GM10248 (cell line): ENCODE results near the gene CD101.

Experiments
- CTCF ChIA-PET: fragments of 300-600 bp; sonication (Branson Sonifier 250); formaldehyde crosslinking; extraction: SDS; loops from one replicate; lab custom pipeline; 2021; ENCODE audit warnings: antibody characterized with exemption; lab: Yijun Ruan, JAX
- POLR2A ChIA-PET: fragments of 350-650 bp; sonication (Branson Sonifier 250); formaldehyde crosslinking; extraction: SDS; loops from one replicate; lab custom pipeline; 2020; ENCODE audit warnings: antibody characterized with exemption; lab: Yijun Ruan, JAX
- DNase-seq: peaks from one replicate; pipeline ENCODE4 v3.0.0; 2012; ENCODE audit errors: extremely low spot score
- CTCF ChIP-seq: IDR thresholded peaks from 2 replicates; pipeline ENCODE4 v1.5.1; 2012; ENCODE audit warnings: mild to moderate bottlenecking, low read depth; ENCODE audit errors: extremely low read depth, missing control alignments, control extremely low read depth

Gene CD101

GRCh38 chr1:117015724-117016123 lies 14.2 kb downstream of the CD101 start:
- ChIA-PET CTCF (interaction anchor here (1.4 kb wide), 1 partner anchor 12 kb away, joined by 3 read pairs; no protein-coding TSS in a partner anchor), POLR2A (no interaction called here)
- DNase-seq, result no peak
- TF ChIP-seq CTCF, result no peak

- ChIA-PET POLR2A (no interaction called here), CTCF (interaction anchor here (0.8 to 1.4 kb wide), 2 partner anchors 82 to 442 kb away, joined by 3 read pairs; no protein-coding TSS in a partner anchor)
- DNase-seq, result no peak
- no peak for TF ChIP-seq CTCF
These were observed 15.5 kb downstream of the CD101 start for GRCh38 chr1:117017062-117017461.

GRCh38 chr1:117017648-117018047 lies 16.1 kb downstream of the CD101 start:
- CTCF ChIA-PET, result interaction anchor here (0.8 to 1.4 kb wide), 2 partner anchors 83 to 443 kb away, joined by 3 read pairs; no protein-coding TSS in a partner anchor
- TF ChIP-seq CTCF, result no peak
- POLR2A ChIA-PET, result no interaction called here
- peak; percentile 24 for DNase-seq

- no peak for DNase-seq
- POLR2A ChIA-PET, result no interaction called here
- CTCF ChIA-PET, result interaction anchor here (0.9 to 1.5 kb wide), 3 partner anchors 11 to 297 kb away, joined by 3 read pairs; no protein-coding TSS in a partner anchor
- TF ChIP-seq CTCF, result no peak
These were observed 19.1 kb downstream of the CD101 start for GRCh38 chr1:117020526-117021156.

- DNase-seq, result no peak
- ChIA-PET CTCF (interaction anchor here (0.9 to 1.5 kb wide), 4 partner anchors 10 to 447 kb away, joined by 3 read pairs; no protein-coding TSS in a partner anchor), POLR2A (no interaction called here)
- no peak for TF ChIP-seq CTCF
These were observed 20.6 kb downstream of the CD101 start for GRCh38 chr1:117022114-117022513.

GRCh38 chr1:117025568-117025967 lies 24.0 kb downstream of the CD101 start:
- DNase-seq, result no peak
- ChIA-PET POLR2A (no interaction called here), CTCF (interaction anchor here (0.9 to 1.4 kb wide), 3 partner anchors 12 to 36 kb away, joined by 3 to 4 read pairs (median 3); no protein-coding TSS in a partner anchor)
- no peak for TF ChIP-seq CTCF
